ENCODE data around the gene BHLHE23.

Gene BHLHE23

DNA sequence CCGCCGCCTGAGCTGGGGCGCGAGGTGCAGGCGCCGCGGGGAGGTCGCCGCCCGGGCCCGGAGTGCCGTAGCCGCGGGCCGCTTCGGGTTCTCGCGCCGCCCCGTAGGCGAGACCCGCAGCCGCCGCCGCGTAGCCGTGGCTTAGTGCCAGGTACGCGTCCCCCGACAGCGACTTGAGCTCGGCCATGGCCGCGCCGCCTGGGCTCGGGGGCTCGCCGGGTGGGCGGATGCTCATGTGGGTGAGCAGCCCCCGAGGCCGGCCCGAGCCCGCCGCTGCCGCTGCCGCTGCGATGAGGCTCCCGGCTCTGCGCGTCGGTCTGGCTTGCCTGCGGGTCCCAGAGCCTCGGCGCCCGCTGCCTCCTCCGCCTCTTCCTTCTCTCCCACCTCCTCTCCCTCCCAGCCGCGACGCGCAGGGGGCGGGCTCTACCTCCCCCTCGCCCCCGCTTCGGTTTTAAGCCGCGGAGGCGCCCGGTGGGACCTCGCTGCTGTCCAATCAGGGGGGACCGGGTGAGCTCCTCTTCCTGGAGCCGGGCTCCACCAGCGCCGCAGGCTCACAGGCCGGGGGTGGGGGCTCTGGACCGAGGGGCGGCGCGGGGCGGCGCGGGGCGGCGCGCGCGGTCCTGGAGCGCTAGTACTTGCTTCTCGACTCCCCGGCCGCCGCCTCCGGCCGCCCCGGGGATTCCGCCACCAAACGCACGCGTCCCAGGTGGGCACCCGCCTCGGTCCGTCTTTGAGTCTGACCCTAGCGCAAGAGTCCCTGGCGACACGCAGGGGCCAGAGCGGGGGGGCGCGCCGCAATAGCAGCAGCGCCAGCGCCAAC, at the start of gene BHLHE23:
Gene BHLHE23 (minus strand): TSS at position 425 of the 820 bp plus-strand sequence. CDS start 190 bp downstream, at position 235.
- Histone ChIP-seq H3K9me3 (replicated peaks; ENCODE audit: insufficient read depth, low read length) (no peaks in the 10 kb centered on the region), H3K4me2 (ENCODE audit: low read depth, low read length) (no peak within 1 kb of the TSS), H3F3A (ENCODE audit: insufficient read depth, low read length) (peaks cover 19% of the 10 kb centered on the region), H3K4me1 (ENCODE audit: low read length) (peaks cover 5% of the 10 kb centered on the region; the same call in 1 of the 2 replicates), H3K27me3 (replicated peaks; ENCODE audit: insufficient read depth, low read length) (peaks cover 67% of the 10 kb centered on the region), H3K27ac (ENCODE audit: low read length) (no peak within 1 kb of the TSS), H3K9me2 (replicated peaks; ENCODE audit: insufficient read depth, low read length) (no peaks in the 10 kb centered on the region), H3K4me3 (ENCODE audit: low read length) (no peak within 1 kb of the TSS), H2AFZ (ENCODE audit: low read length) (no peak within 1 kb of the TSS), H3K9ac (ENCODE audit: low read length) (no peak within 1 kb of the TSS), H3K36me3 (replicated peaks; ENCODE audit: insufficient read depth, low read length) (no peaks in the 10 kb centered on the region), H4K20me1 (ENCODE audit: insufficient read depth, low read length) (no peaks in the 10 kb centered on the region), H3K79me2 (ENCODE audit: low read length) (no peaks in the 10 kb centered on the region)
- no peak for DNase-seq
- TF ChIP-seq EZH2 (optimal IDR thresholded peaks at IDR 0.05; ENCODE audit: low read depth, low read length): no peak
- TF ChIP-seq, protein P1, sequence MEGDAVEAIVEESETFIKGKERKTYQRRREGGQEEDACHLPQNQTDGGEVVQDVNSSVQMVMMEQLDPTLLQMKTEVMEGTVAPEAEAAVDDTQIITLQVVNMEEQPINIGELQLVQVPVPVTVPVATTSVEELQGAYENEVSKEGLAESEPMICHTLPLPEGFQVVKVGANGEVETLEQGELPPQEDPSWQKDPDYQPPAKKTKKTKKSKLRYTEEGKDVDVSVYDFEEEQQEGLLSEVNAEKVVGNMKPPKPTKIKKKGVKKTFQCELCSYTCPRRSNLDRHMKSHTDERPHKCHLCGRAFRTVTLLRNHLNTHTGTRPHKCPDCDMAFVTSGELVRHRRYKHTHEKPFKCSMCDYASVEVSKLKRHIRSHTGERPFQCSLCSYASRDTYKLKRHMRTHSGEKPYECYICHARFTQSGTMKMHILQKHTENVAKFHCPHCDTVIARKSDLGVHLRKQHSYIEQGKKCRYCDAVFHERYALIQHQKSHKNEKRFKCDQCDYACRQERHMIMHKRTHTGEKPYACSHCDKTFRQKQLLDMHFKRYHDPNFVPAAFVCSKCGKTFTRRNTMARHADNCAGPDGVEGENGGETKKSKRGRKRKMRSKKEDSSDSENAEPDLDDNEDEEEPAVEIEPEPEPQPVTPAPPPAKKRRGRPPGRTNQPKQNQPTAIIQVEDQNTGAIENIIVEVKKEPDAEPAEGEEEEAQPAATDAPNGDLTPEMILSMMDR (IDR thresholded peaks at IDR 0.05; ENCODE audit: low read length): no peak

DNA sequence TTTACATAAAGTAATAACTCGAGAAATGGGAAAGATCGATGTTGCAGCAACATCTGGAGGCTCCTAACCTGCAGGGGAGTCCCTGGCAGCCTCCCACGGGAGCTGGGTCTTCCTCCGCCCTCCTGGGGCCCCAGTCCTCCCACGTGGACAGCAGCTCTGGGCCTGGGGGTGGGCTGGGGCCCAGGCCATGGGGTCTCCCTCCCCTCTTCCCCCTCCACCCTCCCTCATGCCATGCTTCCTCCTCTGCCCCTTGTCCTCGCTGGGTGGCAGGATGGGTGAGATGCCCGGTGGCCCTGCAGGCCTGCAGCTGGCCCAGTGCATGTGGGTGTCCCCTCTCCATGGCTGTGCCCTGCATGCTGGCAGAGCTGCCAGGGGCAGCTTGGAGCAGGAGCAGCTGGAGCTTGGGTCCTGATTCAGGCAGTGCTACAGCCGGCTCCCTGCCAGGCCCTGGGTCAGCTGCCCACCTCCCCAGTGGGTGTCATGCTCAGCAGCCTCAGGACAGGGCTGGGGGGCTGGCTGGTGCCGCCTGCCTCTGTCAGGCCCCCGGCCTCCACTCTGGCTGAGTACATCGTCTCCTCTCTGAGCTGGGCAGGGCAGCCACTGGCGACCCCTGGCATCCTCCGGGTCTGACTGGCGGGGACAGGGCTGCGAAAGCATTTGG, 48.9 kb upstream of the BHLHE23 start:
- Histone ChIP-seq H3K27ac (ENCODE audit: low read length) (no peak overlapping the region), H3F3A (ENCODE audit: insufficient read depth, low read length) (no peaks in the 10 kb centered on the region), H3K4me3 (ENCODE audit: low read length) (no peak overlapping the region), H3K27me3 (replicated peaks; ENCODE audit: insufficient read depth, low read length) (peaks cover 93% of the 10 kb centered on the region), H3K9ac (ENCODE audit: low read length) (no peak overlapping the region), H3K79me2 (ENCODE audit: low read length) (no peaks in the 10 kb centered on the region), H3K4me1 (ENCODE audit: low read length) (no peaks in the 10 kb centered on the region), H3K4me2 (ENCODE audit: low read depth, low read length) (no peak overlapping the region), H4K20me1 (ENCODE audit: insufficient read depth, low read length) (no peaks in the 10 kb centered on the region), H3K36me3 (replicated peaks; ENCODE audit: insufficient read depth, low read length) (no peaks in the 10 kb centered on the region), H3K9me2 (replicated peaks; ENCODE audit: insufficient read depth, low read length) (no peaks in the 10 kb centered on the region), H2AFZ (ENCODE audit: low read length) (no peak overlapping the region), H3K9me3 (replicated peaks; ENCODE audit: insufficient read depth, low read length) (no peaks in the 10 kb centered on the region)
- no peak for DNase-seq
- TF ChIP-seq EZH2 (optimal IDR thresholded peaks at IDR 0.05; ENCODE audit: low read depth, low read length) (no peak), EZH2phosphoT487 (IDR thresholded peaks at IDR 0.05; ENCODE audit: low read length) (no peak)
- TF ChIP-seq, protein P1 (IDR thresholded peaks at IDR 0.05; ENCODE audit: low read length): no peak

DNA sequence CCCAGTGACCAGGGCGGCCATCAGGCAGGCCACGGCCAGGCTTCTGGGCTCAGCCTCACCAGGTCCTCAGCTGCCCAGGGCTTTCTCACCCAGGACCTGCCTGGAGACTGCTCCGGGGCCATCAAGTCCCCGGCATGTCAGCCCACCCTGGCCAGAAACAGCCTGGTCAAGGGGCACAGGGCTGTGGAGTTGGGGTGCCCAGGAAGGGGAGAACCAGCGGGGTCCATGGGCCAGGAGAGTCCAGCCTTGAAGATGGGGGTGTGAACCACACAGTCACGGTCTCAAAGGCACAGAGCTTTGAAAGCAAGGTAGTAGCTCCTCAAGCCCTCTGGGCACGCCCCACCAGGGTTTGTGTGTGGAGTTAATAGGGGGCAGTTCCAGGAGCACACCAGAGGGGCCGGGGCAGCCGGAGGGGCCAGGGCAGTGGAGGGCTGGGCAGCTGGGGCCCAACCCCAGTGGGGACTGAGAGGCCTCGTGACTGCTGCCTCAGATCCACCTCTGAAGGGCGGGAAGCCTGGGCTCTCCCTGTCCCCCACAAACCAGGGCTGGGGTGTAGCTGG, 48.0 kb upstream of the BHLHE23 start:
- no peak overlapping the region for H3K4me3 ChIP-seq (ENCODE audit: low read length)
- H3K79me2 ChIP-seq (ENCODE audit: low read length): no peaks in the 10 kb centered on the region
- H4K20me1 ChIP-seq (ENCODE audit: insufficient read depth, low read length): no peaks in the 10 kb centered on the region
- TF ChIP-seq EZH2phosphoT487 (IDR thresholded peaks at IDR 0.05; ENCODE audit: low read length) (no peak), EZH2 (optimal IDR thresholded peaks at IDR 0.05; ENCODE audit: low read depth, low read length) (no peak)
- TF ChIP-seq, protein P1 (IDR thresholded peaks at IDR 0.05; ENCODE audit: low read length): no peak
- H3K27ac ChIP-seq (ENCODE audit: low read length): no peak overlapping the region
- H3F3A ChIP-seq (ENCODE audit: insufficient read depth, low read length): no peaks in the 10 kb centered on the region
- H3K27me3 ChIP-seq (replicated peaks; ENCODE audit: insufficient read depth, low read length): peaks cover 93% of the 10 kb centered on the region
- H3K9me2 ChIP-seq (replicated peaks; ENCODE audit: insufficient read depth, low read length): no peaks in the 10 kb centered on the region
- no peak for DNase-seq
- H3K36me3 ChIP-seq (replicated peaks; ENCODE audit: insufficient read depth, low read length): no peaks in the 10 kb centered on the region
- no peak overlapping the region for H3K4me2 ChIP-seq (ENCODE audit: low read depth, low read length)
- H3K9me3 ChIP-seq (replicated peaks; ENCODE audit: insufficient read depth, low read length): no peaks in the 10 kb centered on the region
- no peaks in the 10 kb centered on the region for H3K4me1 ChIP-seq (ENCODE audit: low read length)
- H2AFZ ChIP-seq (ENCODE audit: low read length): no peak overlapping the region
- no peak overlapping the region for H3K9ac ChIP-seq (ENCODE audit: low read length)

Measured in MM.1S (cell line).